Measurements from ENCODE around the gene GPX3. TPM values are rescaled to one million over a fixed set of nuclear protein-coding genes. Genes with fewer than 3 reads are reported as not detected.

The GPX3 gene
- polyA plus RNA-seq, 1 donor from 2014 or later: 2.8 TPM

DNA sequence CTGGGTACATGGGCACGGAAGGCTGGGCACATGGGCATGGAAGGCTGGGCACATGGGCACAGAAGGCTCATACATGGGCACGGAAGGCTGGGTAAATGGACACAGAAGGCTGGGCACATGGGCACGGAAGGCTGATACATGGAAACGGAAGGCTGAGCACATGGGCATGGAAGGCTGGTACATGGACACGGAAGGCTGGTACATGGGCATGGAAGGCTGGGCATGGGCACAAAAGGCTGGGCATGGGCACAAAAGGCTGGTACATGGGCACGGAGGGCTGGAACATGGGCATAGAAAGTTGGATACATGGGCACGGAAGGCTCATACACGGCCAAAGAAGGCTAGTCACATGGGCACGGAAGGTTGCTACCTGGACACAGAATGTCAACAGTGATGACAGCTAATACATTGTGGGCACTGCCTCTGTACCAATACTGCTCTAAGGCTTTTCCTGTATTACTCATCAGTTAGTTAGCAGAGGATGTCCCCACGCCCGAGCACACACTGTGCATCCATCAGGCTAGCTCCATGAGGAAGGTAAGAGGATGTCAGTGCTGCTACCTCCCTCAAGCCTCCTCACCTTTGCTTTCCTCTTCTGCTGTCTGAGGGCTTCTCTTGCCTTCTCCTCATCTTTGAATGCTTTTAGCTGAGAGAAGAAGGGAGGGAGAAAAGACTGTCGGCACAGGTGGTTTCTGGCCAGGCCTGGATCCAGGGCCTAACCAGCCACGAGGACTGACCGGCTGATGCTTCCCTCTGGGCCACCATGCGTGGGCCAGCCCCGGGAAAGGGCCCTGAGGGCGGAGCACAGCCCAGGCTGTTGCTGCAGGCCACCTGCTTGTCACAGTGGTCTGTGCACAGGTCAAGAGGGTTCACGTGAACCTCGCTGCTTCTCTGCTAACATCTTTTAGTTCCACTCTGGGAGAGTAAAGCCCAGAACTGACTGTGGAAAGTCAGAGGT is 14.3 kb downstream of the GPX3 start:
- Mint-ChIP-seq H3K4me1 (peaks cover 0 to 2% (median 0%) of the 10 kb centered on the region in 3 donors), H3K9me3 (no peaks in the 10 kb centered on the region), H3K27ac (peak overlapping the region in 1 of 3 donors; percentile 31), H3K27me3 (no peaks in the 10 kb centered on the region), H3K4me3 (no peak overlapping the region), H3K36me3 (peaks cover 18% of the 10 kb centered on the region)

GRCh38 chr5:151036556-151036955 is 16.2 kb downstream of the GPX3 start:
- no peak overlapping the region for H3K27ac Mint-ChIP-seq
- H3K4me3 Mint-ChIP-seq: no peak overlapping the region
- peaks cover 21% of the 10 kb centered on the region for H3K36me3 Mint-ChIP-seq
- no peaks in the 10 kb centered on the region for H3K27me3 Mint-ChIP-seq
- H3K9me3 Mint-ChIP-seq: no peaks in the 10 kb centered on the region
- peaks cover 0 to 2% (median 0%) of the 10 kb centered on the region in 3 donors for H3K4me1 Mint-ChIP-seq

DNA sequence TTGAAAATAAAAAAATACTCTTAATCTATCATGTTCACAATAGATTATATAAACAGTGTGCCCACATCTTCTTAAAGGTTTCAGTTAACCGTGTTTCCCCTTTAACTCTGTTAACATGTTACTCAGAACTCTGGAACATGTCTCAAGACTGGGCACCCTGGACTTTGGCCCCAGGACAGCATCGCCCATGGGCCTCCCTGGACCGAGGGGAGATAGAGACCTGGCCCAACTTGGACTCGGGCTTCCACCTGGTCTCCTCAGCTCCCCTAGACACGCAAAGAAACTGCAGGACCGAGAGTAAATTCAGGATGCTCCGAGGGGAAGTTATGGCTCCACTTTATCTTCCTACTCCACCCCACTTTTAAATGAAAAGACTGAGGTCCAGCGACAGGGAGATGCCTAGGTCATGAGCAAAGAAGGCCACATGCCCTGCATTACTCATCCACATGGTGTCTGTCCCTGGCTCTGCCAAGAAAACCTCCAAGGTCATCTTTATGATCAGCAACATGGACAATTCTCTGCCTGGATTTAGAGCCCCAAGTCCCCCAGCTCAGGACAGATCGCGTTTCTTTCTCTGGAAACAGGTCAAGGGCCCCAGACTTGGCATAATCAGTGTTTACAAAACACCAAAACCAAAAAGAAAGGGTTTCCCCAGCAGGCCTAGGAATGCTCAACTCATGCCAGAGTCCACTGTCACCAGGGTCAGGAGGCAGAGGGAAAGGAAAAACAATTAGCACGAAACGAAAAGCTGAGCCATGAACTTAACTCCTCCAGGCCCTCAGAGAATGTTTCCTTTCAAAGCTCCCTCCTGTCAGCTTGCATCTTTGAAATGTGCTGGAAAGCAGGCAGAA is 17.4 kb downstream of the GPX3 start:
- Mint-ChIP-seq H3K27ac (peak overlapping the region in 1 of 3 donors; percentile 53), H3K4me1 (peaks cover 0 to 2% (median 0%) of the 10 kb centered on the region in 3 donors), H3K4me3 (no peak overlapping the region), H3K9me3 (no peaks in the 10 kb centered on the region), H3K36me3 (peaks cover 16% of the 10 kb centered on the region), H3K27me3 (no peaks in the 10 kb centered on the region)

- peaks cover 0 to 2% (median 0%) of the 10 kb centered on the region in 3 donors for H3K4me1 Mint-ChIP-seq
- no peaks in the 10 kb centered on the region for H3K9me3 Mint-ChIP-seq
- peaks cover 16% of the 10 kb centered on the region for H3K36me3 Mint-ChIP-seq
- H3K27me3 Mint-ChIP-seq: no peaks in the 10 kb centered on the region
- H3K4me3 Mint-ChIP-seq: no peak overlapping the region
- H3K27ac Mint-ChIP-seq: no peak overlapping the region
These were observed 18.0 kb downstream of the GPX3 start for GRCh38 chr5:151038412-151038745.

DNA sequence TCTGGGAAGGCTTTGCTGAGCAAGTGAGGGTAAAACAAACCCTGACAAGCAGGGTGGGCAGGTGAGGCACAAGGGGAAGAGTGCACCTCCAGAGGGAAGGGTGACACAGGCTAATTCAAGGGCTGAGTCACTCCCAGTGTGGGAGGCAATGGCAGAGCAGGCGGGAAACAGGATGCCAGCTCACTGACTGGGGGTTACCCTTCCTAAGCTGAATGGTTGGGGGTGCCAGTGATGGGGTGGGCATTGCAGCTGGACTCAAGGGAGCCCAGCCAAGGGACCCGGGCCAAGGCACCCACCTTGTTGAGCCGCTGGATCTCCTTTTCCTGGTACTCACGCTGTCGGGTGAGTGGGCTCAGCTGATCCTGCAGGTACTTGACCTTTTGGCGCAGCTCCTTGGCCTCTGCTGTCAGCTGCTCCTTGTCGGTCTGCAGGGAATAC is 18.4 kb downstream of the GPX3 start:
- no peaks in the 10 kb centered on the region for H3K9me3 Mint-ChIP-seq
- peaks cover 16% of the 10 kb centered on the region for H3K36me3 Mint-ChIP-seq
- no peak overlapping the region for H3K27ac Mint-ChIP-seq
- peaks cover 0 to 2% (median 0%) of the 10 kb centered on the region in 3 donors for H3K4me1 Mint-ChIP-seq
- no peak overlapping the region for H3K4me3 Mint-ChIP-seq
- H3K27me3 Mint-ChIP-seq: no peaks in the 10 kb centered on the region

DNA sequence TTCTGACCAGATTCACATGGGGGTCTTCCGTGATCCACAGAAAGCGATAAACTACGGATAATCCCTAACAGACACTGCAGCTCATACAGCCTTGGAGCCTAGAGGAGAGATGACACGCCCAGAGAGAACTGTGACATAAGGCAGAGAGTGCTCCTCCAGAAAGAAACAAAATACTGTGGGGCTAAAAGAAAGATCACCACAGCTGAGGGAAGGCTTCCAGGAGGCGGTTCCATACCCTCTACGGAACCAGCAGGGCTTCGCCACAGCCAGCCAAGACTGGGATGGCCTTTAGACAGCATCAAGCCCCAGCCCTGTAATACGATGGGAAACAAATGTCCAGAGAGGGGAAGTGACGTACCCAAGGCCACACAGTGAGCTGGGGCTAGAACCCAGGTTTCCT is 19.3 kb downstream of the GPX3 start:
- Mint-ChIP-seq H3K27me3 (no peaks in the 10 kb centered on the region), H3K27ac (no peak overlapping the region), H3K4me1 (peaks cover 0 to 2% (median 0%) of the 10 kb centered on the region in 3 donors), H3K36me3 (peaks cover 15% of the 10 kb centered on the region), H3K4me3 (no peak overlapping the region), H3K9me3 (no peaks in the 10 kb centered on the region)

DNA sequence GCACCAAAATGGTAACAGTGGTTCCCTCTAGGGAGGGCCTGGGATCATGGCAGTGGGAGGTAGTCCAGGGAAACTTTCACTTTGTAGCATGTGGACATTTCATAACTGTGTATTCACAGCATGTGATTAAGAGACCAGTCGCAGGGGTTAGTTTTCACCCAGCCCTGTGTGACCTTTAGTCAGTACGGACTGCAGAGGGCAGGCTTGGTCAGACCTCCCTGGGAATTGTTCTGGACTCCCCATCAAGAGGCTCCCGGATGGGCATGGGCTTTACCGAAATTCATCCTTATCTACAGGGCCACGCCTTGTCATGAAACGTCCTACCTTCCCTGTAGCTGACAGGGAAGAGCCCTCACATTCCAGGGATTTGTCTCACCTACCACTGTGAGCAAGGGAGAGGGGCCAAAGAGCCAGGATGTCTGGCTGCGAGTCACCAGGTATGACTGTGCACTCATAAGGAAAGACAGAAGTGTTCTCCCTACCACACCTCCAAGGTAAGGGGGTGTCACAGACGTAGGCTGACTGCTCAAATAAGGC is 19.9 kb downstream of the GPX3 start:
- H3K36me3 Mint-ChIP-seq: peaks cover 16% of the 10 kb centered on the region

GRCh38 chr5:151041577-151042268 is 21.3 kb downstream of the GPX3 start:
- peaks cover 20% of the 10 kb centered on the region for H3K36me3 Mint-ChIP-seq
- no peaks in the 10 kb centered on the region for H3K27me3 Mint-ChIP-seq
- H3K9me3 Mint-ChIP-seq: no peaks in the 10 kb centered on the region
- H3K4me3 Mint-ChIP-seq: no peak overlapping the region
- no peak overlapping the region for H3K27ac Mint-ChIP-seq
- H3K4me1 Mint-ChIP-seq: peaks cover 0 to 3% (median 0%) of the 10 kb centered on the region in 3 donors

More for the DNA sequence above, 19.9 kb downstream of the GPX3 start:
- no peak overlapping the region for H3K27ac Mint-ChIP-seq
- H3K9me3 Mint-ChIP-seq: no peaks in the 10 kb centered on the region
- peaks cover 0 to 2% (median 0%) of the 10 kb centered on the region in 3 donors for H3K4me1 Mint-ChIP-seq
- H3K27me3 Mint-ChIP-seq: no peaks in the 10 kb centered on the region
- H3K4me3 Mint-ChIP-seq: no peak overlapping the region

GRCh38 chr5:151042453-151043093 is 22.2 kb downstream of the GPX3 start:
- Mint-ChIP-seq H3K9me3 (no peaks in the 10 kb centered on the region), H3K27me3 (no peaks in the 10 kb centered on the region), H3K4me3 (no peak overlapping the region), H3K4me1 (peaks cover 0 to 3% (median 0%) of the 10 kb centered on the region in 3 donors), H3K36me3 (peaks cover 15% of the 10 kb centered on the region), H3K27ac (no peak overlapping the region)

DNA sequence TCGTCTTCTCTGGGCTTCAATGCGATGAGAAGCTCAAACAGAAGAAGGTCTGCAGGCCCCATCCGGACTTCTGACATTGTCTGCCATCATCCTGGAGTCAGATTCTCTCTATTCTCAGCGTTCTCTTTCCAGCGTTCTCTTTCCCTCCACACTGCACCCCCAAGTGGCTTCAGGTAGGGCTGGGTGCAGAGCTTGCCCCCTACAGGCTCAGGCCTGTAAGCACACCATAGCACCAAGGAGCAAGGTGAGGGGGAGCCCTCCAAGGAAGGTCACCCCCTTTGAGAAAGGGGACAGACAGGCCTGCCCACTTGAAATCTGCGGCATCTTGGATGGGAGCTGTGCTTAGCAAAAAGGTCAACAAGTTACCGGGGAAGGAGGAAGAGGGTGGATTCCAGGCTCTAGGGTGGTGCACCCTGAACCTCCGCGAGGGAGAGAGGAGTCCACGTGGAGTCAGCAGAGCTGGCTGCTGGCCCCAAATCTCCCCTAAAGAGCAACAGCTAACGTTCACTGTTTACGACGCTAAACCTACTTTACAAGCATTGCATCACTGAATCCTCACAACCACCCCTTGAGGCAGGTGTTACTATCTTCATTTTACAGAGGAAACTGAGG is 27.5 kb downstream of the GPX3 start:
- peaks cover 15% of the 10 kb centered on the region for H3K36me3 Mint-ChIP-seq
- H3K27me3 Mint-ChIP-seq: no peaks in the 10 kb centered on the region
- H3K27ac Mint-ChIP-seq: peak overlapping the region in 1 of 3 donors; percentile 9
- no peaks in the 10 kb centered on the region for H3K9me3 Mint-ChIP-seq
- peaks cover 9 to 11% (median 9%) of the 10 kb centered on the region in 3 donors for H3K4me1 Mint-ChIP-seq
- H3K4me3 Mint-ChIP-seq: no peak overlapping the region

- H3K4me3 Mint-ChIP-seq: peak overlapping the region in 1 of 4 donors; percentile 14
- no peaks in the 10 kb centered on the region for H3K27me3 Mint-ChIP-seq
- no peak overlapping the region for H3K27ac Mint-ChIP-seq
- peaks cover 15% of the 10 kb centered on the region for H3K36me3 Mint-ChIP-seq
- H3K9me3 Mint-ChIP-seq: no peaks in the 10 kb centered on the region
- peaks cover 9 to 14% (median 14%) of the 10 kb centered on the region in 3 donors for H3K4me1 Mint-ChIP-seq
These were observed 28.1 kb downstream of the GPX3 start for GRCh38 chr5:151048526-151048925.

GRCh38 chr5:151051066-151051930 is 30.9 kb downstream of the GPX3 start:
- no peaks in the 10 kb centered on the region for H3K27me3 Mint-ChIP-seq
- peak overlapping the region; percentile 54 to 80 (median 63) for H3K27ac Mint-ChIP-seq
- H3K4me3 Mint-ChIP-seq: peak overlapping the region in 1 of 4 donors; percentile 88
- H3K4me1 Mint-ChIP-seq: peaks cover 10 to 15% (median 15%) of the 10 kb centered on the region in 3 donors
- no peaks in the 10 kb centered on the region for H3K9me3 Mint-ChIP-seq
- peaks cover 9% of the 10 kb centered on the region for H3K36me3 Mint-ChIP-seq
